ENCODE data around the gene MAGI3.

Gene MAGI3

DNA sequence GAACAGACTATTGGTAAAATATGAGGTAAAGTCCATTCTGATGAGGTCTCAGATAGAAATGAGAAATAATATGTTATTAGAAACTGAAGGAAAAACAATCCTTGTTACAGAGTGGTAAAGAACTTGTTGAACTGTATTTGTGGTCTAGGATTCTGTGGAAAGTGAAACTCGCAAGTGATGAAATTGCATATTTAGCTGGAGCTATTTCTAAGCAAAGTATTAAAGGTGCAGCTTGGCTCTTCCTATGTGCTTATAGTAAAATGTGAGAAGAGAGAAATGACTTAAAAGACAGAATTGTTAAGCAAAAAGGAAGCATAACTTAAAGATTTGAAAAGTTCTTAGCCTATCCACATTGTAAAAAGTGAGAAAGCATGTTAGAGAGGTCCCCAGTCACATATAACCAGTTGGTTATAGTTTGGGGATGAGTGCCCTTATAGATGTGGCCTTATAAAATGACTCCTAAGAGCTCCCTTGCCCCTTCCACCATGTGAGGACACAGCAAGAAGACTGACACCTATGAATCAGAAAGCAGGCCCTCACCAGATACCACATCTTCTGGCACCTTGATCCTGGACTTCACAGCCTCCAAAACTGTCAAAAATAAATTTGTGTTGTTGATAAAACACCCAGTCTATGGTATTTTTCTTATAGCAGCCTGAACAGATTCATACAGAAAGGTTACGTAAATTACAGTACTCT is 344.2 kb downstream of the MAGI3 start:
- no peak for TF ChIP-seq CTCF (IDR thresholded peaks at IDR 0.05; ENCODE audit: control extremely low read depth, extremely low read depth, low read depth, missing control alignments)
- CTCF ChIA-PET, result no interaction called here
- POLR2A ChIA-PET, result no interaction called here
- no peak for DNase-seq (ENCODE audit: extremely low spot score)

Measured in GM10248 (cell line).